Measurements from ENCODE around the gene STK35.

Gene STK35

GRCh38 chr20:2101057-2101864, at the start of gene STK35:
Gene STK35 (plus strand): TSS chr20:2101827. CDS start chr20:2101882, 55 bp downstream.
- TF ChIP-seq CTCF (IDR thresholded peaks at IDR 0.05), result no peak

- TF ChIP-seq CTCF (IDR thresholded peaks at IDR 0.05), result no peak
These were observed 49.7 kb upstream of the STK35 start for GRCh38 chr20:2051946-2052345.

GRCh38 chr20:2052741-2053140, 48.9 kb upstream of the STK35 start:
- TF ChIP-seq CTCF (IDR thresholded peaks at IDR 0.05), result no peak

GRCh38 chr20:2053615-2054014, 48.0 kb upstream of the STK35 start:
- no peak for TF ChIP-seq CTCF (IDR thresholded peaks at IDR 0.05)

- no peak for TF ChIP-seq CTCF (IDR thresholded peaks at IDR 0.05)
These were observed 46.7 kb upstream of the STK35 start for GRCh38 chr20:2054911-2055310.

GRCh38 chr20:2059411-2059810, 42.2 kb upstream of the STK35 start:
- TF ChIP-seq CTCF (IDR thresholded peaks at IDR 0.05), result no peak

- no peak for TF ChIP-seq CTCF (IDR thresholded peaks at IDR 0.05)
These were observed 36.5 kb upstream of the STK35 start for GRCh38 chr20:2065099-2065498.

Measured in LNCAP (cell line).